PC-9 (cell line): Measurements from ENCODE around the gene GAS7. TPM values are rescaled to one million over a fixed set of nuclear protein-coding genes. Genes with fewer than 3 reads are reported as not detected.

Experiments used
- BruUV-seq: library from RNA; stranded (reverse); fragments of 400-500 nt; replicated peaks from 2 replicates; lab custom pipeline; 2021; lab: Mats Ljungman, UMichigan
- CTCF ChIA-PET: fragments of 300-600 bp; sonication (Branson Sonifier 250); formaldehyde crosslinking; loops from one replicate; lab custom pipeline; 2022; ENCODE audit warnings: antibody characterized with exemption; lab: Charles Lee
- POLR2A ChIA-PET: fragments of 300-600 bp; sonication (Branson Sonifier 250); formaldehyde crosslinking; loops from one replicate; lab custom pipeline; 2022; ENCODE audit warnings: antibody characterized with exemption; ENCODE audit not compliant: unreplicated experiment; lab: Charles Lee
- DNase-seq, 2 experiments: peaks; one replicate each; pipeline versions ENCODE4 v3.0.0 to v3.0.0-alpha.2; 2015 to 2022; ENCODE audit warnings: mixed read lengths in 1 of 2
- H2AFZ ChIP-seq: fragments of 200-600 bp; sonication (generic); 2 replicates; pipeline ENCODE4 v1.8.1; 2017; ENCODE audit warnings: antibody characterized with exemption
- H3F3A ChIP-seq: fragments of 200-600 bp; sonication (generic); 2 replicates; pipeline ENCODE4 v1.8.1; 2017; ENCODE audit warnings: antibody characterized with exemption, mild to moderate bottlenecking, low read depth; ENCODE audit not compliant: insufficient read depth
- H3K27ac ChIP-seq: fragments of 200-600 bp; sonication (generic); 2 replicates; pipeline ENCODE4 v1.6.1; 2016; ENCODE audit warnings: mixed run types
- H3K27me3 ChIP-seq: fragments of 200-600 bp; sonication (generic); 2 replicates; pipeline ENCODE4 v1.6.1; 2016; ENCODE audit warnings: low read depth, mixed run types; ENCODE audit not compliant: insufficient read depth
- H3K36me3 ChIP-seq: fragments of 200-600 bp; sonication (generic); 2 replicates; pipeline ENCODE4 v1.6.1; 2016; ENCODE audit warnings: low read depth, mixed run types
- H3K4me1 ChIP-seq: fragments of 200-600 bp; sonication (generic); replicated peaks from 2 replicates; pipeline ENCODE4 v1.6.1; 2016; ENCODE audit warnings: mixed run types; ENCODE audit not compliant: insufficient read depth
- H3K4me2 ChIP-seq: fragments of 200-600 bp; sonication (generic); 2 replicates; pipeline ENCODE4 v1.6.1; 2017; ENCODE audit warnings: mixed run types
- H3K4me3 ChIP-seq: fragments of 200-600 bp; sonication (generic); 2 replicates; pipeline ENCODE4 v1.6.1; 2016; ENCODE audit warnings: mixed run types
- H3K79me2 ChIP-seq: fragments of 200-600 bp; sonication (generic); 2 replicates; pipeline ENCODE4 v1.6.1; 2017; ENCODE audit warnings: low read depth, mixed run types
- H3K9me2 ChIP-seq: fragments of 200-600 bp; sonication (generic); 2 replicates; pipeline ENCODE4 v1.8.1; 2017; ENCODE audit warnings: mild to moderate bottlenecking; ENCODE audit not compliant: insufficient read depth
- H3K9me3 ChIP-seq: fragments of 200-600 bp; sonication (generic); 2 replicates; pipeline ENCODE4 v1.8.1; 2016; ENCODE audit warnings: low read depth; ENCODE audit not compliant: insufficient read depth
- H4K20me1 ChIP-seq: fragments of 200-600 bp; sonication (generic); 2 replicates; pipeline ENCODE4 v1.8.1; 2017; ENCODE audit not compliant: insufficient read depth
- EZH2 ChIP-seq: fragments of 200-600 bp; sonication (generic); IDR thresholded peaks from 2 replicates; pipeline ENCODE4 v1.8.0; 2017; ENCODE audit warnings: antibody characterized with exemption, low read depth
- intact Hi-C: fragments of 100-400 bp; cut with micrococcal nuclease; formaldehyde crosslinking; loops from one replicate; pipeline ENCODE4 v1.10.0; 2022; ENCODE audit not compliant: unreplicated experiment
- total RNA-seq: library from RNA; stranded (reverse); gene quantifications from 2 replicates; pipeline ENCODE4 v1.2.3, GENCODE V29; 2021
- TF ChIP-seq, protein P1 (sequence below): fragments of 200-600 bp; sonication (generic); conservative IDR thresholded peaks from 2 replicates; pipeline ENCODE4 v1.6.1; 2017; ENCODE audit warnings: mixed run types, antibody characterized with exemption, mild to moderate bottlenecking, moderate library complexity

The GAS7 gene
- total RNA-seq, 1 experiment from 2014 or later, result not detected

DNA sequence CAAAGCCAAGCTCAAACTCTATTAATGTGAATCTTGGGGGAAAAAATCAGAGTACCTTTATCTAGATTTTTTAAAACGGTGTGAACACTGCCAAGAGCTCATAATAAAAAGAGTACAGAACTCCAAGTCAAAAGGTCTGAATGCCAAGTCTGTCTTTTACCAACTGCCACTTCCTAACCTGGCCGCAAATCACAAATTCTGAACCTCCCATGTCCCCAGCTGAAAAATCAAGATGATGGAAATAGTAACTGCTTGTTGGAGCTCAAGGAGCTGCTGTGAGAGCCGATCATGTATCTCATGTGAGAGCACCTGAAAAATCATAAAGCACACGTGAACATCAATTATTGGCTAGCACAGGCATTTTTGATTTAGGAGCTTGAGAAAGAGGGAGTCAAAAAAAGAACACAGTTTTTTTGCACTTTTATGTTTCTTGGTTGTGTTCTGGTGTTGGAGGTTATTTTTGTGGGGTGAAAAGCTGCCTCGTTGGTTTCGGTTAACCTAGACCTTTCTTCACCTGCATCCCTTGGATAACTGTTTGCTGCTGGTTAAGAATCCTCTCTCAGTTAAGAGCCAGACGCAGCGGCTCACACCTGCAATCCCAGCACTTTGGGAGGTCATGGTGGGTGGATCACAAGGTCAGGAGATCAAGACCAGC, 50.5 kb downstream of the GAS7 start:
- Histone ChIP-seq H3K4me1 (no peaks in the 10 kb centered on the region), H3K79me2 (no peaks in the 10 kb centered on the region), H3K36me3 (no peaks in the 10 kb centered on the region), H3K27ac (no peak overlapping the region), H3F3A (no peaks in the 10 kb centered on the region), H3K9me3 (no peaks in the 10 kb centered on the region), H2AFZ (no peak overlapping the region), H3K4me3 (no peak overlapping the region), H3K9me2 (no peaks in the 10 kb centered on the region), H3K4me2 (no peak overlapping the region), H3K27me3 (peaks cover 25% of the 10 kb centered on the region; the same call in 1 of the 2 replicates), H4K20me1 (no peaks in the 10 kb centered on the region)
- ChIA-PET CTCF (no interaction called here), POLR2A (no interaction called here)
- BruUV-seq, result no TSS peak
- TF ChIP-seq, protein P1, sequence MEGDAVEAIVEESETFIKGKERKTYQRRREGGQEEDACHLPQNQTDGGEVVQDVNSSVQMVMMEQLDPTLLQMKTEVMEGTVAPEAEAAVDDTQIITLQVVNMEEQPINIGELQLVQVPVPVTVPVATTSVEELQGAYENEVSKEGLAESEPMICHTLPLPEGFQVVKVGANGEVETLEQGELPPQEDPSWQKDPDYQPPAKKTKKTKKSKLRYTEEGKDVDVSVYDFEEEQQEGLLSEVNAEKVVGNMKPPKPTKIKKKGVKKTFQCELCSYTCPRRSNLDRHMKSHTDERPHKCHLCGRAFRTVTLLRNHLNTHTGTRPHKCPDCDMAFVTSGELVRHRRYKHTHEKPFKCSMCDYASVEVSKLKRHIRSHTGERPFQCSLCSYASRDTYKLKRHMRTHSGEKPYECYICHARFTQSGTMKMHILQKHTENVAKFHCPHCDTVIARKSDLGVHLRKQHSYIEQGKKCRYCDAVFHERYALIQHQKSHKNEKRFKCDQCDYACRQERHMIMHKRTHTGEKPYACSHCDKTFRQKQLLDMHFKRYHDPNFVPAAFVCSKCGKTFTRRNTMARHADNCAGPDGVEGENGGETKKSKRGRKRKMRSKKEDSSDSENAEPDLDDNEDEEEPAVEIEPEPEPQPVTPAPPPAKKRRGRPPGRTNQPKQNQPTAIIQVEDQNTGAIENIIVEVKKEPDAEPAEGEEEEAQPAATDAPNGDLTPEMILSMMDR, result no peak
- no peak for TF ChIP-seq EZH2
- DNase-seq, result no peak
- intact Hi-C loops, result no loop called here

DNA sequence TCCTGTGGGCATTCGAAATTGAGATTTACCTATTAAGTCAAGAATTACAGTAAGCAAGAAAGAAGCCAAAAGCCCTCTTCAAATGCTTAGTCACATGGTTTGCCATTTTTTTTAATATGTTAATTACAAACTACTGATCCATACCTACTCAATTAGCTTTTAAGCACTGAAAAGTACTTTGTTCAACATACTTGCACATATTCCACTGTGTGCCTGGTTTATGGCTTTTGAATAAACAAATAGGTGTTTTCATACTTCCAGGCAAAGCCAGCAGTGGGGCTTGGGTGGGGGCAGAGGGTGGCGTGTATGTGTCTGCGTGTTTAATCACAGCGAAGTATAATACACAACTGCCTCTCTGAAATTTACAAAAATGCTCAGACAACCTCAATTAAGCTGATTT, 51.4 kb downstream of the GAS7 start:
- H3K4me2 ChIP-seq, result no peak overlapping the region
- intact Hi-C loops, result no loop called here
- H3K4me3 ChIP-seq, result no peak overlapping the region
- no peaks in the 10 kb centered on the region for H3K9me3 ChIP-seq
- H4K20me1 ChIP-seq, result no peaks in the 10 kb centered on the region
- H3K9me2 ChIP-seq, result no peaks in the 10 kb centered on the region
- ChIA-PET CTCF (no interaction called here), POLR2A (no interaction called here)
- BruUV-seq, result no TSS peak
- no peak overlapping the region for H2AFZ ChIP-seq
- no peaks in the 10 kb centered on the region for H3K36me3 ChIP-seq
- TF ChIP-seq EZH2, result no peak
- TF ChIP-seq, protein P1, result no peak
- no peak for DNase-seq
- H3K27ac ChIP-seq, result no peak overlapping the region
- no peaks in the 10 kb centered on the region for H3F3A ChIP-seq
- no peaks in the 10 kb centered on the region for H3K4me1 ChIP-seq
- peaks cover 25% of the 10 kb centered on the region; the same call in 1 of the 2 replicates for H3K27me3 ChIP-seq
- H3K79me2 ChIP-seq, result no peaks in the 10 kb centered on the region

DNA sequence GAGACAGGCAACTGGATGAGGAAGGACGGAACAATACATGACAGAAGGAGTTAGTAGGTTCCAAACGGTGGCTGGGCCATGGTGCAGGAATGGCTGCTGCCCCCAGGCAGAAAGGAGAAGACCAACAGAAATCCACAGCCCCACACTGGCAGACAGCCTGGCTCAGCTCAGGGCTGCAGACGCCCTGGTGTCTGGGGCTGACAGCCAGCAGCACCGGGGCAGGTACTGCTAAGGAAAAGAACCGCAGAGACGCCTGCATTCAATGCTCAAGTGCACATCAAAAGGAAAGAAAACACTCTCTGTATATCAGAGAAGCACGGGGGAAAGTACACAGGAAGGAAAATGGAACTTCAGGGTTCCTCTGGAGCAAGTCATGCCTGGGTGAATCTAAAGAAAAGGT, 53.4 kb downstream of the GAS7 start:
- H3K9me3 ChIP-seq, result no peaks in the 10 kb centered on the region
- H2AFZ ChIP-seq, result no peak overlapping the region
- intact Hi-C loops, result no loop called here
- no TSS peak for BruUV-seq
- ChIA-PET POLR2A (no interaction called here), CTCF (no interaction called here)
- no peak overlapping the region for H3K4me2 ChIP-seq
- no peaks in the 10 kb centered on the region for H3F3A ChIP-seq
- H3K27me3 ChIP-seq, result peaks cover 27% of the 10 kb centered on the region; the same call in 1 of the 2 replicates
- no peaks in the 10 kb centered on the region for H4K20me1 ChIP-seq
- no peaks in the 10 kb centered on the region for H3K36me3 ChIP-seq
- no peak for DNase-seq
- H3K27ac ChIP-seq, result no peak overlapping the region
- H3K9me2 ChIP-seq, result no peaks in the 10 kb centered on the region
- TF ChIP-seq, protein P1, result no peak
- TF ChIP-seq EZH2, result no peak
- H3K4me3 ChIP-seq, result no peak overlapping the region
- H3K4me1 ChIP-seq, result no peaks in the 10 kb centered on the region
- H3K79me2 ChIP-seq, result no peaks in the 10 kb centered on the region
